WTC11 (cell line): ENCODE data around the gene PSMB2. TPM values are rescaled to one million over a fixed set of nuclear protein-coding genes. Genes with fewer than 3 reads are reported as not detected.

ENCODE experiments used
- ATAC-seq: fragments of 200-7000 bp; cut with Tn5 transposase; 2 replicates; pipeline ENCODE4 v1.10.0; 2021; ENCODE audit warnings: mild to moderate bottlenecking, moderate library complexity
- CTCF ChIA-PET: fragments of 300-600 bp; sonication (Branson Sonifier 250); formaldehyde crosslinking; loops from one replicate; lab custom pipeline; 2021; ENCODE audit warnings: antibody characterized with exemption; lab: Charles Lee
- POLR2A ChIA-PET: fragments of 350-600 bp; sonication (Branson Sonifier 250); formaldehyde crosslinking; loops from one replicate; lab custom pipeline; 2021; ENCODE audit warnings: antibody characterized with exemption; lab: Charles Lee
- DNase-seq: peaks from one replicate; pipeline ENCODE4 v3.0.0; 2021; ENCODE audit warnings: low spot score
- H3K27ac Mint-ChIP-seq: 2 replicates; pipeline ENCODE4 v1.8.0; 2021; ENCODE audit warnings: mixed read lengths
- H3K27me3 Mint-ChIP-seq: 2 replicates; pipeline ENCODE4 v1.8.0; 2021; ENCODE audit warnings: low read depth, mild to moderate bottlenecking, moderate library complexity, mixed read lengths
- H3K36me3 Mint-ChIP-seq: 2 replicates; pipeline ENCODE4 v1.8.0; 2021; ENCODE audit warnings: mixed read lengths
- H3K4me1 Mint-ChIP-seq: 2 replicates; pipeline ENCODE4 v1.8.0; 2022; ENCODE audit warnings: mixed read lengths
- H3K4me3 Mint-ChIP-seq: 2 replicates; pipeline ENCODE4 v1.8.0; 2021; ENCODE audit warnings: mild to moderate bottlenecking, moderate library complexity, mixed read lengths
- H3K9me3 Mint-ChIP-seq: 2 replicates; pipeline ENCODE4 v1.8.0; 2021; ENCODE audit warnings: mixed read lengths
- ARID4B ChIP-seq: sonication (generic); formaldehyde crosslinking; IDR thresholded peaks from 2 replicates; pipeline ENCODE4 v1.8.0; 2023; ENCODE audit warnings: missing genetic modification reagents, mild to moderate bottlenecking, borderline replicate concordance
- ATF1 ChIP-seq: sonication (generic); formaldehyde crosslinking; IDR thresholded peaks from 2 replicates; pipeline ENCODE4 v1.8.1; 2023; ENCODE audit warnings: mild to moderate bottlenecking, moderate library complexity, missing genetic modification reagents
- ATF2 ChIP-seq: sonication (generic); formaldehyde crosslinking; IDR thresholded peaks from 2 replicates; pipeline ENCODE4 v1.8.1; 2022; ENCODE audit warnings: low read depth, missing genetic modification reagents, borderline replicate concordance
- CDX4 ChIP-seq: fragments of 250-450 bp; sonication (Bioruptor Pico); IDR thresholded peaks from 2 replicates; pipeline ENCODE4 v1.9.0; 2021; ENCODE audit warnings: moderate library complexity, mild to moderate bottlenecking, inconsistent platforms, borderline replicate concordance
- CREM ChIP-seq: sonication (generic); formaldehyde crosslinking; IDR thresholded peaks from 2 replicates; pipeline ENCODE4 v1.8.1; 2022; ENCODE audit warnings: mild to moderate bottlenecking, missing genetic modification reagents, moderate library complexity
- ETV6 ChIP-seq: sonication (generic); formaldehyde crosslinking; IDR thresholded peaks from 2 replicates; pipeline ENCODE4 v1.8.1; 2022; ENCODE audit warnings: mild to moderate bottlenecking, missing genetic modification reagents
- FOXP4 ChIP-seq: sonication (generic); formaldehyde crosslinking; IDR thresholded peaks from 2 replicates; pipeline ENCODE4 v1.8.0; 2022; ENCODE audit warnings: mild to moderate bottlenecking, missing genetic modification reagents
- GABPB1 ChIP-seq: sonication (generic); formaldehyde crosslinking; IDR thresholded peaks from 2 replicates; pipeline ENCODE4 v1.8.1; 2023; ENCODE audit warnings: mild to moderate bottlenecking, missing genetic modification reagents
- JAZF1 ChIP-seq: fragments of 250-450 bp; sonication (Bioruptor Pico); IDR thresholded peaks from 2 replicates; pipeline ENCODE4 v1.9.0; 2021; ENCODE audit warnings: moderate library complexity, mild to moderate bottlenecking, inconsistent platforms
- NFYB ChIP-seq: sonication (generic); formaldehyde crosslinking; conservative IDR thresholded peaks from 2 replicates; pipeline ENCODE4 v1.8.0; 2022; ENCODE audit warnings: low read depth, missing genetic modification reagents
- PRDM15 ChIP-seq: sonication (generic); formaldehyde crosslinking; IDR thresholded peaks from 2 replicates; pipeline ENCODE4 v1.8.0; 2022; ENCODE audit warnings: missing genetic modification reagents
- TP53 ChIP-seq: sonication (generic); formaldehyde crosslinking; IDR thresholded peaks from 2 replicates; pipeline ENCODE4 v1.8.1; 2023; ENCODE audit warnings: mild to moderate bottlenecking, missing genetic modification reagents
- USF1 ChIP-seq: sonication (generic); formaldehyde crosslinking; IDR thresholded peaks from 2 replicates; pipeline ENCODE4 v1.8.0; 2022; ENCODE audit warnings: mild to moderate bottlenecking, missing genetic modification reagents
- ZBTB21 ChIP-seq: sonication (generic); formaldehyde crosslinking; IDR thresholded peaks from 2 replicates; pipeline ENCODE4 v1.8.1; 2023; ENCODE audit warnings: mild to moderate bottlenecking, missing genetic modification reagents, borderline replicate concordance
- ZNF219 ChIP-seq: sonication (generic); formaldehyde crosslinking; IDR thresholded peaks from 2 replicates; pipeline ENCODE4 v1.8.0; 2023; ENCODE audit warnings: missing genetic modification reagents, mild to moderate bottlenecking, borderline replicate concordance
- ZNF512 ChIP-seq: sonication (generic); formaldehyde crosslinking; IDR thresholded peaks from 2 replicates; pipeline ENCODE4 v1.8.1; 2022; ENCODE audit warnings: missing genetic modification reagents, borderline replicate concordance
- total RNA-seq: library from RNA; stranded (reverse); gene quantifications from 3 replicates; pipeline ENCODE4 v1.2.3, GENCODE V29; 2021

The PSMB2 gene
- total RNA-seq, 1 experiment from 2014 or later = 76.7 TPM

GRCh38 chr1:35668506-35668905, 27.2 kb upstream of the PSMB2 start (continued):
- TF ChIP-seq CDX4 (CRISPR knock-in tag) (no peak), NFYB (CRISPR knock-in tag) (no peak), JAZF1 (no peak), FOXP4 (CRISPR knock-in tag) (no peak), GABPB1 (CRISPR knock-in tag) (no peak), CREM (CRISPR knock-in tag) (no peak), ATF2 (no peak), ZBTB21 (CRISPR knock-in tag) (no peak), ZNF512 (no peak), ETV6 (no peak), TP53 (CRISPR knock-in tag) (no peak), ATF1 (no peak), ZNF219 (CRISPR knock-in tag) (no peak)

- peak; percentile 51 for ATAC-seq
- H3K36me3 Mint-ChIP-seq = no peaks in the 10 kb centered on the region
- no peaks in the 10 kb centered on the region for H3K9me3 Mint-ChIP-seq
- CTCF ChIA-PET = interaction anchor here (1.1 to 3.1 kb wide), 3 partner anchors 21 to 102 kb away, joined by 4 to 16 read pairs (median 4); no protein-coding TSS in a partner anchor
- H3K27ac Mint-ChIP-seq = no peak overlapping the region
- DNase-seq = no peak
- H3K27me3 Mint-ChIP-seq = peaks cover 6% of the 10 kb centered on the region
- H3K4me1 Mint-ChIP-seq = peaks cover 12% of the 10 kb centered on the region
- TF ChIP-seq ARID4B (CRISPR knock-in tag) (no peak), NFYB (CRISPR knock-in tag) (no peak), PRDM15 (CRISPR knock-in tag) (no peak), USF1 (no peak)
- H3K4me3 Mint-ChIP-seq = no peak overlapping the region
- POLR2A ChIA-PET = no interaction called here
Measured at GRCh38 chr1:35666916-35667315, 25.6 kb upstream of the PSMB2 start.
